ENCODE data around the gene OR4C46.
"Not testable (repeated sequence)": the region's sequence is repeated elsewhere in the genome, so short reads cannot be mapped to it uniquely, and the experiment has no call there.

The OR4C46 gene

DNA sequence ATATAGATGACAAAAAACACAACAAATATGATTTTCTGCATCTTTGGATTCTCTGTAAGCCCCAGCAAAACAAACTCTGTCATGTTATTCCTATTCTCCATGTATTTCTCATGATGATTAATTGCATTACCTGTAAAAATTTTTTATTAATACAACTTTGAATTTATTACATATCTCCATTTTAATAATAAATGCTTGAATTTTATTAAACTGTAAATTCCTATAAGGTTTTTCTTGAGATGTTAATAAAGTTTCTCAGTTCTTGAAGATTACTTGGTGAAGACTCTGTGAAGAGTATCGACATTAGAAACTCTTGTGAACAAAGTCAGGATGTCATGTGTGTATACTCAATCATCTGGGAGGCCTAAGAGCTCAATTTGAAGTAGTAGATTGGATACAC lies at the start of gene OR4C46:
Gene OR4C46, minus strand, starts transcription at position 101 of the 400 bp plus-strand sequence. Its CDS starts 0 bp downstream, at position 101.
- DNase-seq: no peak

GRCh38 chr11:54645606-54646005 lies 41.8 kb upstream of the OR4C46 start:
- not testable (repeated sequence) for DNase-seq

DNA sequence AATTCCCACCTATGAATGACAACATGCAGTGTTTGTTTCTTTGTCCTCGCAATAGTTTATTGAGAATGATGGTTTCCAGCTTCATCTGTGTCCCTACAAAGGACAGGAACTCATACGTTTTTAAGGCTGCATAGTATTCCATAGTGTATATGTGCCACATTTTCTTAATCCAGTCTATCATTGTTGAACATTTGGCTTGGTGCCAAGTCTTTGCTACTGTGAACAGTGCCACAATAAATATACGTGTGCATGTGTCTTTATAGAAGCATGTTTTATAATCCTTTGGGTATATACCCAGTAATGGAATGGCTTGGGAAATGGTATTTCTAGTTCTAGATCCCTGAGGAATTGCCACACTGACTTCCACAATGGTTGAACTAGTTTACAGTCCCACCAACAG lies 42.4 kb downstream of the OR4C46 start:
- not testable (repeated sequence) for DNase-seq

DNA sequence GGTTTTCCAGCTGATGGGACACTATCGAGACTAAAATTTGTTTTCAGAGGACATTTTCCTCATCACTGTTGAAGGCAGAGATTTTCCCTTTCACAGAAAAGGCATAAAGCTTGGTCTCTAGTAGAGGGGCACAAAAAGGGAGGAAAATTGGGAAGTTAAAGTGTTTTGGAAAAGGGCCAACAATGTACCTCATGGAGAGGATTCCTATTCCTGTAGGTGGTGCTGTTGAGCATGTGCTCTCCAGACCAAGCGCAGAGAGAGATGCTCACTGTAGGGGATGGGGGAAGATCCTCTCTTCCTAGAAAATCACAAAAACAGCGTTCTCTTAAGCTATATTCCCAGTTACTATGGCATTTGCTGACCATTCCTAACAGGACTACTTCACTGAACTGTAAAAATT lies 44.9 kb downstream of the OR4C46 start:
- DNase-seq: no peak

DNA sequence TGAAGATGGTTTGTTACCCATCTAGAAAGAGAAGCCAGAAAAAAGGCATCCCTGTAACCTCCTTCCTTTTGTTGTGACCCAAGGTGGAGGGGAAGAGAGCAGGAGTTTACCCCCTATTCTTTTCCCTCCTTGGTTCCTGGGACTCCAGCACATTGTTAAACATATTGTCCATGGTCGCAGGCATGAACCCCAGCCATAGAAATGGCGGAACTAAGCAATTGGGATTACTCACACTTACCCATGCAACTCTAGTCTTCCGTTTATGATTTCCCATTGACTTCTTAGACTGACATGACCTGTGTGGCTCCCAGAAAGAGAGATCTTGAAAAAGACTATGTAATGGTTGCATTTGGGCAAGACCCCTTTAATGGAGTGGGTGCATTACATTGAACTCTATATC lies 45.4 kb downstream of the OR4C46 start:
- DNase-seq: no peak

Measured in femur (tissue), 1 donor.